K562 (cell line): ENCODE results near the gene AKR1A1. TPM values are rescaled to one million over a fixed set of nuclear protein-coding genes. Genes with fewer than 3 reads are reported as not detected.

ENCODE experiments used
- CAMTA2 ChIP-seq: fragments of 250-450 bp; sonication (Bioruptor Pico); conservative IDR thresholded peaks from 2 replicates; pipeline ENCODE4 v1.5.1; 2022
- CCNT2 ChIP-seq: IDR thresholded peaks from 2 replicates; pipeline ENCODE4 v1.6.1; 2011; ENCODE audit warnings: borderline replicate concordance, low read depth, mild to moderate bottlenecking, moderate library complexity, mixed read lengths, low read length; ENCODE audit not compliant: insufficient read length; ENCODE audit errors: extremely low read depth
- EP300 ChIP-seq: IDR thresholded peaks from 2 replicates; pipeline ENCODE4 v1.6.1; 2012; ENCODE audit warnings: low read length, improper control_type of control experiment
- ESRRB ChIP-seq: fragments of 250-450 bp; sonication (Bioruptor Pico); IDR thresholded peaks from 2 replicates; pipeline ENCODE4 v1.5.0; 2020; ENCODE audit warnings: mild to moderate bottlenecking, moderate library complexity, borderline replicate concordance
- FIP1L1 ChIP-seq: fragments of 200-400 bp; formaldehyde crosslinking; IDR thresholded peaks from 2 replicates; pipeline ENCODE4 v1.6.1; 2018; ENCODE audit warnings: mild to moderate bottlenecking, low read depth, low read length; ENCODE audit not compliant: poor library complexity, severe bottlenecking
- FOXO4 ChIP-seq: fragments of 450-650 bp; formaldehyde crosslinking; IDR thresholded peaks from 2 replicates; pipeline ENCODE4 v1.4.0; 2020; ENCODE audit warnings: mild to moderate bottlenecking, moderate library complexity
- KLF13 ChIP-seq: fragments of 450-650 bp; IDR thresholded peaks from 2 replicates; pipeline ENCODE4 v1.6.1; 2016; ENCODE audit warnings: missing genetic modification characterization, low read depth, mild to moderate bottlenecking, missing compliant biosample characterization, moderate library complexity, borderline replicate concordance
- NCOA1 ChIP-seq: fragments of 450-650 bp; IDR thresholded peaks from 2 replicates; pipeline ENCODE4 v1.6.1; 2016; ENCODE audit warnings: low read depth
- NCOA6 ChIP-seq: fragments of 450-650 bp; IDR thresholded peaks from 2 replicates; pipeline ENCODE4 v1.6.1; 2017; ENCODE audit warnings: mild to moderate bottlenecking
- NFIX ChIP-seq: fragments of 250-450 bp; sonication (Bioruptor Pico); IDR thresholded peaks from 2 replicates; pipeline ENCODE4 v1.4.0; 2020; ENCODE audit warnings: low read depth, mild to moderate bottlenecking, moderate library complexity
- POLR3A ChIP-seq: IDR thresholded peaks from 2 replicates; pipeline ENCODE4 v1.6.1; 2011; ENCODE audit warnings: borderline replicate concordance, mild to moderate bottlenecking, moderate library complexity; ENCODE audit not compliant: insufficient read length, insufficient read depth; ENCODE audit errors: extremely low read depth
- RUNX1 ChIP-seq: sonication (generic); IDR thresholded peaks from 2 replicates; pipeline ENCODE4 v1.6.1; 2016; ENCODE audit warnings: antibody characterized with exemption, low read depth
- SAFB2 ChIP-seq: fragments of 200-400 bp; formaldehyde crosslinking; IDR thresholded peaks from 2 replicates; pipeline ENCODE4 v1.6.1; 2018; ENCODE audit warnings: borderline replicate concordance, low read length, low read depth, moderate library complexity; ENCODE audit not compliant: severe bottlenecking
- SOX6 ChIP-seq: fragments of 450-650 bp; IDR thresholded peaks from 2 replicates; pipeline ENCODE4 v1.6.1; 2014; ENCODE audit warnings: mild to moderate bottlenecking
- SRSF9 ChIP-seq: fragments of 200-400 bp; formaldehyde crosslinking; IDR thresholded peaks from 2 replicates; pipeline ENCODE4 v1.6.1; 2017; ENCODE audit warnings: low read depth, low read length, borderline replicate concordance
- TCF3 ChIP-seq: sonication (generic); formaldehyde crosslinking; IDR thresholded peaks from 2 replicates; pipeline ENCODE4 v1.4.0; 2020; ENCODE audit warnings: mild to moderate bottlenecking, missing genetic modification reagents
- TEAD2 ChIP-seq: fragments of 450-650 bp; IDR thresholded peaks from 2 replicates; pipeline ENCODE4 v1.6.1; 2016; ENCODE audit warnings: missing genetic modification characterization, control low read depth, missing compliant biosample characterization
- ZNF165 ChIP-seq: fragments of 250-450 bp; sonication (Bioruptor Pico); IDR thresholded peaks from 2 replicates; pipeline ENCODE4 v1.4.0; 2020; ENCODE audit warnings: borderline replicate concordance
- ZNF24 ChIP-seq: fragments of 450-650 bp; IDR thresholded peaks from 2 replicates; pipeline ENCODE4 v1.6.1; 2016
- polyA plus RNA-seq, 8 experiments: library from polyadenylated mRNA; depleted of rRNA in 4 of 8; stranded (reverse) in 5 of 8; unstranded in 3 of 8; fragments of >200 nt; fragmentation: Nextera tagmentation in 2 of 8; fragmentation: Illumina TruSeq in 1 of 8; extraction: Ambion mirVana in 2 of 8; extraction: Trizol in 1 of 8; gene quantifications; 2 replicates each; pipeline versions ENCODE4 v1.2.1 to v1.2.3, GENCODE V29; 2011 to 2014; ENCODE audit warnings: inconsistent platforms in 1 of 8, missing spikeins in 1 of 8
- total RNA-seq, 7 experiments: library from RNA; depleted of rRNA in 6 of 7; stranded (reverse); fragments of >200 nt in 6 of 7; fragmentation: Illumina TruSeq in 2 of 7; extraction: Trizol in 2 of 7; gene quantifications; 2 replicates each; pipeline versions ENCODE4 v1.2.1 to v1.2.3, GENCODE V29; 2011 to 2021; ENCODE audit warnings: low replicate concordance in 1 of 7
- TF ChIP-seq, protein P1 (sequence below): fragments of 250-450 bp; sonication (Bioruptor Pico); IDR thresholded peaks from 2 replicates; pipeline ENCODE4 v1.5.0; 2020; ENCODE audit warnings: mild to moderate bottlenecking
- TF ChIP-seq, protein P2 (sequence below): IDR thresholded peaks from 3 replicates; pipeline ENCODE4 v1.6.1; 2011; ENCODE audit warnings: borderline replicate concordance, mild to moderate bottlenecking; ENCODE audit not compliant: insufficient read length, insufficient read depth
- TF ChIP-seq, protein P3 (sequence below): fragments of 450-650 bp; IDR thresholded peaks from 2 replicates; pipeline ENCODE4 v1.7.0; 2016; ENCODE audit warnings: borderline replicate concordance

The AKR1A1 gene
- total and polyA plus RNA-seq, 9 of the 15 experiments (the other 6 are each of a cell fraction or from before 2014, with no cell fraction given): 68.6 to 211 (median 132) TPM

GRCh38 chr1:45550401-45551351 lies at the start of gene AKR1A1 (continued):
- TF ChIP-seq, protein P1, sequence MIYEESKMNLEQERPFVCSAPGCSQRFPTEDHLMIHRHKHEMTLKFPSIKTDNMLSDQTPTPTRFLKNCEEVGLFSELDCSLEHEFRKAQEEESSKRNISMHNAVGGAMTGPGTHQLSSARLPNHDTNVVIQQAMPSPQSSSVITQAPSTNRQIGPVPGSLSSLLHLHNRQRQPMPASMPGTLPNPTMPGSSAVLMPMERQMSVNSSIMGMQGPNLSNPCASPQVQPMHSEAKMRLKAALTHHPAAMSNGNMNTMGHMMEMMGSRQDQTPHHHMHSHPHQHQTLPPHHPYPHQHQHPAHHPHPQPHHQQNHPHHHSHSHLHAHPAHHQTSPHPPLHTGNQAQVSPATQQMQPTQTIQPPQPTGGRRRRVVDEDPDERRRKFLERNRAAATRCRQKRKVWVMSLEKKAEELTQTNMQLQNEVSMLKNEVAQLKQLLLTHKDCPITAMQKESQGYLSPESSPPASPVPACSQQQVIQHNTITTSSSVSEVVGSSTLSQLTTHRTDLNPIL: no peak
- TF ChIP-seq POLR3A: no peak
- no peak for TF ChIP-seq FOXO4 (CRISPR knock-in tag)
- no peak; the same call in 1 of the 2 replicates for TF ChIP-seq ZNF165 (CRISPR knock-in tag)
- TF ChIP-seq EP300: peak; percentile 21; the same call in 1 of the 2 replicates
- no peak for TF ChIP-seq CAMTA2 (CRISPR knock-in tag)
- TF ChIP-seq, protein P2, sequence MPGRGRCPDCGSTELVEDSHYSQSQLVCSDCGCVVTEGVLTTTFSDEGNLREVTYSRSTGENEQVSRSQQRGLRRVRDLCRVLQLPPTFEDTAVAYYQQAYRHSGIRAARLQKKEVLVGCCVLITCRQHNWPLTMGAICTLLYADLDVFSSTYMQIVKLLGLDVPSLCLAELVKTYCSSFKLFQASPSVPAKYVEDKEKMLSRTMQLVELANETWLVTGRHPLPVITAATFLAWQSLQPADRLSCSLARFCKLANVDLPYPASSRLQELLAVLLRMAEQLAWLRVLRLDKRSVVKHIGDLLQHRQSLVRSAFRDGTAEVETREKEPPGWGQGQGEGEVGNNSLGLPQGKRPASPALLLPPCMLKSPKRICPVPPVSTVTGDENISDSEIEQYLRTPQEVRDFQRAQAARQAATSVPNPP: no peak
- TF ChIP-seq SRSF9: no peak
- TF ChIP-seq NCOA6: no peak
- peak; percentile 74 for TF ChIP-seq CCNT2
- TF ChIP-seq NFIX (CRISPR knock-in tag): no peak
- TF ChIP-seq ZNF24: no peak
- no peak; the same call in 1 of the 2 replicates for TF ChIP-seq NCOA1
- TF ChIP-seq TEAD2 (tag): 0 out of 2 replicates have a peak, but pooled peaks have one; percentile 4
- peak; percentile 41; the same call in 1 of the 2 replicates for TF ChIP-seq SOX6
- TF ChIP-seq, protein P3, sequence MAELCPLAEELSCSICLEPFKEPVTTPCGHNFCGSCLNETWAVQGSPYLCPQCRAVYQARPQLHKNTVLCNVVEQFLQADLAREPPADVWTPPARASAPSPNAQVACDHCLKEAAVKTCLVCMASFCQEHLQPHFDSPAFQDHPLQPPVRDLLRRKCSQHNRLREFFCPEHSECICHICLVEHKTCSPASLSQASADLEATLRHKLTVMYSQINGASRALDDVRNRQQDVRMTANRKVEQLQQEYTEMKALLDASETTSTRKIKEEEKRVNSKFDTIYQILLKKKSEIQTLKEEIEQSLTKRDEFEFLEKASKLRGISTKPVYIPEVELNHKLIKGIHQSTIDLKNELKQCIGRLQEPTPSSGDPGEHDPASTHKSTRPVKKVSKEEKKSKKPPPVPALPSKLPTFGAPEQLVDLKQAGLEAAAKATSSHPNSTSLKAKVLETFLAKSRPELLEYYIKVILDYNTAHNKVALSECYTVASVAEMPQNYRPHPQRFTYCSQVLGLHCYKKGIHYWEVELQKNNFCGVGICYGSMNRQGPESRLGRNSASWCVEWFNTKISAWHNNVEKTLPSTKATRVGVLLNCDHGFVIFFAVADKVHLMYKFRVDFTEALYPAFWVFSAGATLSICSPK: no peak
- peak; percentile 37 for TF ChIP-seq TCF3 (CRISPR knock-in tag)
- TF ChIP-seq ESRRB (CRISPR knock-in tag): no peak
- no peak for TF ChIP-seq SAFB2
- peak; percentile 52 for TF ChIP-seq KLF13 (tag)
- peak; percentile 42 for TF ChIP-seq FIP1L1
- TF ChIP-seq RUNX1: no peak
